ENCODE results near the gene MMP23B.
"Not testable (repeated sequence)": the region's sequence is repeated elsewhere in the genome, so short reads cannot be mapped to it uniquely, and the experiment has no call there.

The MMP23B gene

DNA sequence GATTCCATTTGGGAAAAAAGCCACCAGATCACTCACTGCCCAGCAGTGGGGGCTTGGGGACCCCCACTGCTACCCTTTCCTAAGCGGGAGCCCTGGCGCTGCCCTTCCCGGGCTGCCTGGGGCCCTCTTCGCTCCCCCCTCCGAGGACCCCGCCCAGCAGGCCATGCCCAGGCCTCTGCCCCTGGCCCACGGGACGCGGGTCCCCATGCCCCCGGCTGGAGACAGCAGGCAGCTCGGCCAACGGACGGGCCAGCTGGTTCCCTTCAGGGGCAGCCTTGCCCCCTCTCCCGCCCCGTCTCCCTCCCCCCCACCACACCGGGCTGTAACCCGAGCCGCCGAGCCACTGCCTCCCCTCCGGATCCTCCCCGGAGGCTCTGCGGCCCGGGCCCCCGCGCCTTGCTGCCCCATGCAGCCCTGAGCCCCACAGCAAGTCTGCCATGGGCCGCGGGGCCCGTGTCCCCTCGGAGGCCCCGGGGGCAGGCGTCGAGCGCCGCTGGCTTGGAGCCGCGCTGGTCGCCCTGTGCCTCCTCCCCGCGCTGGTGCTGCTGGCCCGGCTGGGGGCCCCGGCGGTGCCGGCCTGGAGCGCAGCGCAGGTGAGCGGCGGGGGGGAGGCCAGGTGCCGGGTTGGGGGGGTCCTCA, at the start of gene MMP23B:
TSS of gene MMP23B (plus strand) at position 392 of the 639 bp plus-strand sequence. CDS start at position 438, 46 bp downstream.
- no peak for TF ChIP-seq CTCF (conservative IDR thresholded peaks at IDR 0.05; ENCODE audit: low read depth, low read length)
- no peak within 1 kb of the TSS for H3K4me3 ChIP-seq (ENCODE audit: low read length)
- DNase-seq (ENCODE audit: low read depth) = no peak

DNA sequence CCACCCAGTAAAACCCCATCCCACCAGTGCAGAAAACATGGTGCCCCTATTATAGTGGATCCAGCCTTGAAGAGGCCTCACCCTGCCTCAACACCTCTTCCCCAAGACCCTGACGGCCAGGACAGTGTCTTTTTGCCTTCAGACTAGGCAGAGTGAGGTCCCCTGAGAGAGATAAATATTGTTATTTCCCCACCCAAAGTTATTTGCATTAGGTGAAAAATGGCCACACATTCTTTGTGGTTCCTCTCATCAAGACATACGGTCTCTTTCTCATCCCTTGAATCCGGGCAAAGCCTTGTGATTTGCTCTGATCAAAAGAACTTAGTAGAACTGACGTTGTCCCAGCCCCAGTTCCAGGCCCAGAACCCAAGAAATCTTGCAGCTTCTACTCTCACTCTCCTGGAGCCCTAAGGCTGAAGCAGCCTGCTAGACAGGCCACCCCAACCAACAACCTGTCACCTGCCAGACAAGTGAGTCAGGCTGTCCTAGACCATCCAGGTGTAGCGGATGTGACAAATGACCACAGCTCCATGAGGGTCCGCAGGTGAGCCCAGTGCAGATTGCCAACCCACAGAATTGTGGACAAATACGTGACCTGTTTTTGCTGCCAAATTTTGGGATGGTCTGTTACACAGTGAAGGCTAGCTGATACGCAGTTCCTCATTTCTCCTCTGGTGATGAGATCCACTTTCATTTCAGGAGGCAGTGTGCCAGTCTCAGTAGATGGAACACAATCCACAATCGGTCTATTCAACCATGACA, 49.2 kb upstream of the MMP23B start:
- DNase-seq (ENCODE audit: low read depth) = no peak
- H3K4me3 ChIP-seq (ENCODE audit: low read length) = no peak overlapping the region
- no peak for TF ChIP-seq CTCF (conservative IDR thresholded peaks at IDR 0.05; ENCODE audit: low read depth, low read length)

DNA sequence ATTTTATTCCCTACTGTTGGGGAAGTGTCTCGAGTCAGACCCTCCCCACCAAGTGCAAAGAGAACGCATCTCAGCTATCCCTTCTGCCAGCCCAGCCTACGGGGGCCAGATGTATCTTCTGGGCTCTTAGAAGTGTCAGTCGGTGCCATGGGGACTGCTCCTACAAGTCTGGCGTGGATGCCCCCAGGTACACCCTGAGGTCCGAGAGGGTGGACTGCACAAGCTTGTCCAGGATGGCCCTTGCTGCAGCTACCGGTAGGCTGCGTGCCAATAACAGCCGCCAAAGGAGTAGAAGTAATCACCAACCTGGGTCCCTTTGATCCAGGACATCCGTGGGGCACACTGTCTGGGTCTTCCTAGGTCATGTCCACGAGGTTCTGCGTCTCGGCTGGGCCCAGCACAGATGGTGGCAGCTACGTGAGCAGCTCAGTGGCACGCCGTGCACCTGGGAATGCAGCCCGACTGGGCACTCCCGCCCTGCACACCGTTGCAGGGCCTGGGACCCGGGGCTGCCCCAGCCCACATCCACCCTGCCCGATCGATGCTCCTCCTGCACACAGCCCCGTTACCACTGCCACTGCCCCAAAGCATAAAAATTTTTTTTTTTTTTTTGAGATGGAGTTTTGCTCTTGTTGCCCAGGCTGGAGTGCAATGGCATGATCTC, 48.5 kb upstream of the MMP23B start:
- TF ChIP-seq CTCF (conservative IDR thresholded peaks at IDR 0.05; ENCODE audit: low read depth, low read length) = no peak
- no peak for DNase-seq (ENCODE audit: low read depth)
- no peak overlapping the region for H3K4me3 ChIP-seq (ENCODE audit: low read length)

GRCh38 chr1:1591452-1591851, 40.5 kb upstream of the MMP23B start:
- no peak overlapping the region for H3K4me3 ChIP-seq (ENCODE audit: low read length)
- no peak for DNase-seq (ENCODE audit: low read depth)
- no peak for TF ChIP-seq CTCF (conservative IDR thresholded peaks at IDR 0.05; ENCODE audit: low read depth, low read length)

- no peak overlapping the region for H3K4me3 ChIP-seq (ENCODE audit: low read length)
- DNase-seq (ENCODE audit: low read depth) = no peak
- no peak for TF ChIP-seq CTCF (conservative IDR thresholded peaks at IDR 0.05; ENCODE audit: low read depth, low read length)
Observed at GRCh38 chr1:1593834-1594601, 38.0 kb upstream of the MMP23B start.

DNA sequence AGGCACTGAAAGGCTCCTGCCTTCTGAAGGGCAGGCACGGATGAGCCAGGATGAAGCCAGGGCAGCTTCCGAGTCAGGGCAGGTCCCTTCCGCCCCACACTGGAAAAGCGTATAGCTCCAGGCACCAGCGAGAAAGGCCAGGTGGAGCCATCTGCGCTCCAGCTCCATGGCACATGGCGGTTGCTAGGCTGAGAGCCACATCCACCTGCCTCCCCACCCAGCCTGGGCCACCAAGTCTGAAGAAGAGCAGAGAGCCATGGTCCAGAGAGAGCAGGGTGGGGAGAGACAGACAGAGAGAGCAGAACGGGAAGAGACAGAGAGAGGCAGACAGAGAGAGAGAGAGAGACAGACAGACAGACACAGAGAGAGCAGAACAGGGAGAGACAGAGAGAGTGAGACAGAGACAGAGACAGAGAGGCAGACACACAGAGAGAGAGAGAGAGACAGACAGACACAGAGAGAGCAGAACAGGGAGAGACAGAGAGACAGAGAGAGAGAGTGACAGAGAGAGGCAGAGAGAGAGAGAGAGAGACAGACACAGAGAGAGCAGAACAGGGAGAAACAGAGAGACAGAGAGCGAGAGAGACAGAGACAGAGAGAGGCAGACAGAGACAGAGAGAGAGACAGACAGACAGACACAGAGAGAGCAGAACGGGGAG, 37.2 kb upstream of the MMP23B start:
- DNase-seq (ENCODE audit: low read depth) = no peak
- no peak overlapping the region for H3K4me3 ChIP-seq (ENCODE audit: low read length)
- TF ChIP-seq CTCF (conservative IDR thresholded peaks at IDR 0.05; ENCODE audit: low read depth, low read length) = no peak

GRCh38 chr1:1595341-1595740, 36.6 kb upstream of the MMP23B start:
- DNase-seq (ENCODE audit: low read depth); H3K4me3 ChIP-seq (ENCODE audit: low read length): not testable (repeated sequence)

Data from retinal pigment epithelial cell (primary cell).